Ishikawa (cell line): Measurements from ENCODE around the gene SGPP1.

Source experiments
- CEBPB ChIP-seq: IDR thresholded peaks from 2 replicates; pipeline ENCODE4 v1.6.1; 2012
- CREB1 ChIP-seq: IDR thresholded peaks from 2 replicates; pipeline ENCODE4 v1.6.1; 2012; ENCODE audit warnings: low read depth
- EGR1 ChIP-seq: IDR thresholded peaks from 2 replicates; pipeline ENCODE4 v1.6.1; 2012
- EP300 ChIP-seq: IDR thresholded peaks from 2 replicates; pipeline ENCODE4 v1.6.1; 2012; ENCODE audit warnings: borderline replicate concordance
- FOXM1 ChIP-seq: IDR thresholded peaks from 2 replicates; pipeline ENCODE4 v1.6.1; 2012; ENCODE audit warnings: low read depth, borderline replicate concordance
- NFIC ChIP-seq: IDR thresholded peaks from 2 replicates; pipeline ENCODE4 v1.6.1; 2012
- RAD21 ChIP-seq: IDR thresholded peaks from 2 replicates; pipeline ENCODE4 v1.6.1; 2012; ENCODE audit warnings: low read depth
- REST ChIP-seq: IDR thresholded peaks from 2 replicates; pipeline ENCODE4 v1.6.1; 2012; ENCODE audit warnings: low read depth, mild to moderate bottlenecking
- TAF1 ChIP-seq: IDR thresholded peaks from 2 replicates; pipeline ENCODE4 v1.6.1; 2012; ENCODE audit warnings: low read depth, mild to moderate bottlenecking
- TCF12 ChIP-seq: IDR thresholded peaks from 2 replicates; pipeline ENCODE4 v1.6.1; 2012; ENCODE audit warnings: low read depth
- TEAD4 ChIP-seq: IDR thresholded peaks from 2 replicates; pipeline ENCODE4 v1.6.1; 2012
- YY1 ChIP-seq: IDR thresholded peaks from 2 replicates; pipeline ENCODE4 v1.6.1; 2012; ENCODE audit warnings: low read depth
- ZBTB7A ChIP-seq: IDR thresholded peaks from 2 replicates; pipeline ENCODE4 v1.6.1; 2012; ENCODE audit warnings: low read depth
- TF ChIP-seq, protein P1 (sequence below): IDR thresholded peaks from 2 replicates; pipeline ENCODE4 v1.6.1; 2012
- TF ChIP-seq, protein P2 (sequence below): IDR thresholded peaks from 2 replicates; pipeline ENCODE4 v1.6.1; 2012

SGPP1 gene

DNA sequence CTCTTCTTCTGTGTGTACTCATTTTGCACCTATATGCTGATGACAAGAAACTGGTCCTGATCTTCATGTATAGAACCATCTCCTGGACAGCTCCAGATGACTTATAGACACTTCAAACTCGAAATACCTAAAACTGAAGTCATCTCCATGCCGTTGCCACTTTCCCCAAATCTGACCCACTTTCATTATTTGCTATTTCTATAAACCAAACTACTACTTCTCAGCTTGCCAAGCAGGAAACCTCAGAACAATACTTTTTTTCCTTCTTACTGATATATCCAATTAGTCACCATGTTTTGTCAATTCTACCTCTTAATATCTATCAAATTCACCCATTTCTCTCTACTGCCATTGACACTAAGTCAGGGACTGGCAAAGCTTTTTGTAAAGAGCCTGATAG, 14.8 kb downstream of the SGPP1 start:
- TF ChIP-seq TCF12, result no peak
- no peak for TF ChIP-seq TAF1
- TF ChIP-seq, protein P1, sequence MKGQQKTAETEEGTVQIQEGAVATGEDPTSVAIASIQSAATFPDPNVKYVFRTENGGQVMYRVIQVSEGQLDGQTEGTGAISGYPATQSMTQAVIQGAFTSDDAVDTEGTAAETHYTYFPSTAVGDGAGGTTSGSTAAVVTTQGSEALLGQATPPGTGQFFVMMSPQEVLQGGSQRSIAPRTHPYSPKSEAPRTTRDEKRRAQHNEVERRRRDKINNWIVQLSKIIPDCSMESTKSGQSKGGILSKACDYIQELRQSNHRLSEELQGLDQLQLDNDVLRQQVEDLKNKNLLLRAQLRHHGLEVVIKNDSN, result no peak
- no peak for TF ChIP-seq CEBPB
- no peak for TF ChIP-seq NFIC
- TF ChIP-seq TEAD4, result no peak
- TF ChIP-seq CREB1, result no peak
- TF ChIP-seq YY1, result no peak
- TF ChIP-seq EGR1, result no peak
- TF ChIP-seq RAD21, result no peak
- TF ChIP-seq ZBTB7A, result no peak
- no peak for TF ChIP-seq EP300
- no peak for TF ChIP-seq REST
- no peak for TF ChIP-seq FOXM1
- TF ChIP-seq, protein P2, sequence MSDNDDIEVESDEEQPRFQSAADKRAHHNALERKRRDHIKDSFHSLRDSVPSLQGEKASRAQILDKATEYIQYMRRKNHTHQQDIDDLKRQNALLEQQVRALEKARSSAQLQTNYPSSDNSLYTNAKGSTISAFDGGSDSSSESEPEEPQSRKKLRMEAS, result no peak

DNA sequence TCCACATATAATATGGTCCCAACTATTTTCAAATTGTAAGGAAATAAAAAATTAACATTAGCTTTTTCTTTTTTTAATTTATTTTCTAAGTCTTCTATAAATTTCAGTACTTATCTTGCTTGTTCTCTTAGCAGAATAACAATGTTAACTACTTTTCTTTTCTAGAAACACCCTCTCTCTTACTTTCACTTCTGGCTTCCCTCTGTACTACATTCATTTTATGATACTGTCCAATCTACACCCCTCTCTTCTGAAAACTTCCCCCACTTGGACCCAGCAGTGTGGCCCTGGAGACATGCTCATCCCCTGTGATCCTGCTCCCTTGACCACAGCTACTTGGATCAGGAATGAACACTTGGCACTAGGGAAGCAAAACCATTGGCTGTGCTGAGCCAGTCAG, 15.7 kb downstream of the SGPP1 start:
- no peak for TF ChIP-seq RAD21
- TF ChIP-seq NFIC, result no peak
- no peak for TF ChIP-seq REST
- TF ChIP-seq CREB1, result no peak
- TF ChIP-seq, protein P1, result no peak
- no peak for TF ChIP-seq TCF12
- no peak for TF ChIP-seq EP300
- no peak for TF ChIP-seq TEAD4
- no peak for TF ChIP-seq CEBPB
- no peak for TF ChIP-seq FOXM1
- TF ChIP-seq, protein P2, result no peak
- TF ChIP-seq ZBTB7A, result no peak
- no peak for TF ChIP-seq YY1
- TF ChIP-seq TAF1, result no peak
- no peak for TF ChIP-seq EGR1

DNA sequence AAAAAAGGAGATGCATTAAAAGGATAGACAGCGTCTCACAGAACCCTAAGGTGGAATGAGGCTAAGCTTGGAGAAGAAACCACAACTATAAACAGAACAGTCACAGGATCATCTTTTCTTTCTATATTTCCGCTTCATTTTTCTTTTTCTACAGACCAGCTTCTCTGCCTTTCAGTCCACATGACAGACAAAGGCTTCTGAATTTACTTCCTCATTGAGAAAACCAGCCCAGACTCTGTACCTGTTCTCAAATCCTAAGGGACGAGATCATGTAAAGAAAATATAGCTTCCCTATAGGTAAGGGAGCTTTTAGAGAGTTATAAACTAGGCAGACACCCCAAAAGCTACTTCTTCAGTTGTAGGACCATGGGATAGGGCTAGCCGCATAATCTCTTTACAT, 17.4 kb downstream of the SGPP1 start:
- no peak for TF ChIP-seq YY1
- TF ChIP-seq CREB1, result no peak
- TF ChIP-seq NFIC, result no peak
- no peak for TF ChIP-seq REST
- no peak for TF ChIP-seq CEBPB

- TF ChIP-seq TEAD4 (no peak), EP300 (no peak), FOXM1 (no peak), NFIC (no peak), RAD21 (no peak), TAF1 (no peak)
Observed at GRCh38 chr14:63709589-63709988, 18.3 kb downstream of the SGPP1 start.

DNA sequence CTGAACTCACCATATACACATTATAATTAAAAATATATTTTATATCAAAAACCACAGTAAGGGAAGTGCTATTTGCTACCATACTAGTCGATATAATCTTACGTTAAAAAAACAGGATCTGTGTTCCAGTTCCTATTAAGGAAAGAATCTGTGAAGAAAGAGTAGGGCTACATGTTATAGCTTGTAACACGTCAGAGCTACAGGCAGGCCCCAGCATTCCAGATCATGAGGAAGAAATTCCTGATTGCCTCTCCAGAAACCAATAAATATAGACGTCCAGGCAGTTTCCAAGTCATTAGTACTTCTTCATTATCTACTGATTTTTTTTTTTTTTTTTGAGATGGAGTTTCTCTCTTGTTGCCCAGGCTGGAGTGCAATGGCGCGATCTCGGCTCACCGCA, 20.6 kb downstream of the SGPP1 start:
- TF ChIP-seq NFIC (no peak), TEAD4 (no peak), REST (no peak)
- TF ChIP-seq, protein P1, result no peak
